ENCODE measurements around the gene DNAJC4. TPM values are rescaled to one million over a fixed set of nuclear protein-coding genes. Genes with fewer than 3 reads are reported as not detected.

The DNAJC4 gene
- polyA plus RNA-seq, 3 donors: 25.5 to 78.9 (median 32.5) TPM

DNA sequence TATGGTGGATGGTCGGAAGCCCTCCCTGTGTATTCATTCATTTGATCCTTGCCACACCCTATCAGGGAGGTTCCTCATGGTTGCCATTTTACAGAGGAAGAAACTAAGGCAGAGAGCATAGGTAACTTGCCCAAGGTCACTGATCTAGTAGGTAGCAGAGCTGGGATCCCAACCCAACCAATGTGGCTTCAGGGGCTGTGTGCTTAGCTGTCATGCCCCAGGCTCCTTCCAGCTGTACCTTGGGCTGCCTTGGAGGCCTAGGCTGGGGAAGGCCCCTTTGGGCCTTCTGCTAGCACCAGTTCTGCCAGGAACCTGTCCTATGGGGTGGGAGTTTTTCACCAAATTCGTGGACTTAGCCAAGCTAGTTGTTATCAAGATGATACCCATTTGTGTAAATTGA lies 45.5 kb downstream of the DNAJC4 start:
- Histone ChIP-seq H4K20me1 (ENCODE audit: insufficient read depth, low read length) (no peaks in the 10 kb centered on the region), H3K9ac (ENCODE audit: insufficient read depth, low read length, poor library complexity, severe bottlenecking) (no peak overlapping the region), H3K36me3 (replicated peaks in 1 of 2; ENCODE audit: control insufficient read depth in 1 of 2, insufficient read depth in 2 of 2, low read length in 2 of 2) (peaks cover 4 to 25% of the 10 kb centered on the region in 2 donors), H3K27ac (ENCODE audit: low read depth in 1 of 2, low read length in 2 of 2) (no peak overlapping the region), H3K4me3 (replicated peaks in 1 of 3; ENCODE audit: low read depth in 2 of 3, low read length in 3 of 3) (no peak overlapping the region), H3K4me1 (ENCODE audit: control insufficient read depth in 1 of 2, insufficient read depth in 2 of 2, low read length in 2 of 2) (peaks cover 8 to 10% of the 10 kb centered on the region in 2 donors), H3K79me2 (ENCODE audit: insufficient read depth, low read length) (peaks cover 8% of the 10 kb centered on the region), H3K27me3 (ENCODE audit: control insufficient read depth in 2 of 2, insufficient read depth in 2 of 2, low read length in 2 of 2) (no peaks in the 10 kb centered on the region), H3K4me2 (replicated peaks; ENCODE audit: extremely low read depth, low read length, poor library complexity, severe bottlenecking) (no peak overlapping the region), H3K9me3 (replicated peaks in 1 of 2; ENCODE audit: control insufficient read depth in 1 of 2, insufficient read depth in 1 of 2, low read length in 2 of 2) (no peaks in the 10 kb centered on the region), H2AFZ (ENCODE audit: insufficient read depth, low read depth, low read length, poor library complexity, severe bottlenecking) (no peak overlapping the region)
- DNase-seq: no peak
- Mint-ChIP-seq H3K36me3 (peaks cover 16 to 33% of the 10 kb centered on the region in 2 donors), H3K4me1 (peaks cover 8% of the 10 kb centered on the region), H3K27me3 (ENCODE audit: low read depth in 3 of 3) (peaks cover 0 to 1% (median 0%) of the 10 kb centered on the region in 3 donors), H3K27ac (no peak overlapping the region), H3K4me3 (no peak overlapping the region), H3K9me3 (no peaks in the 10 kb centered on the region)
- intact Hi-C loops (cut with micrococcal nuclease): no loop called here
- TF ChIP-seq CTCF (IDR thresholded peaks at IDR 0.05): no peak
- WGBS (ENCODE audit: insufficient coverage): no CpG with 5 or more reads among the region's 2 CpGs

- no peak overlapping the region for H3K4me3 Mint-ChIP-seq
- WGBS (ENCODE audit: insufficient coverage): 99% methylated on average over 8 of the region's 17 CpGs
- H3K9ac ChIP-seq (ENCODE audit: insufficient read depth, low read length, poor library complexity, severe bottlenecking): no peak overlapping the region
Observed at GRCh38 chr11:64276653-64277431, 46.5 kb downstream of the DNAJC4 start.

More at GRCh38 chr11:64276653-64277431, 46.5 kb downstream of the DNAJC4 start:
- no peak for TF ChIP-seq CTCF (IDR thresholded peaks at IDR 0.05)
- no peak for DNase-seq
- no peak overlapping the region for H3K27ac Mint-ChIP-seq
- H3K9me3 Mint-ChIP-seq: no peaks in the 10 kb centered on the region
- Histone ChIP-seq H3K79me2 (ENCODE audit: insufficient read depth, low read length) (peaks cover 5% of the 10 kb centered on the region), H3K27me3 (ENCODE audit: control insufficient read depth in 2 of 2, insufficient read depth in 2 of 2, low read length in 2 of 2) (no peaks in the 10 kb centered on the region), H3K36me3 (replicated peaks in 1 of 2; ENCODE audit: control insufficient read depth in 1 of 2, insufficient read depth in 2 of 2, low read length in 2 of 2) (peaks cover 4 to 25% of the 10 kb centered on the region in 2 donors), H3K4me2 (replicated peaks; ENCODE audit: extremely low read depth, low read length, poor library complexity, severe bottlenecking) (no peak overlapping the region), H3K4me3 (replicated peaks in 1 of 3; ENCODE audit: low read depth in 2 of 3, low read length in 3 of 3) (no peak overlapping the region), H3K27ac (ENCODE audit: low read depth in 1 of 2, low read length in 2 of 2) (no peak overlapping the region), H3K4me1 (ENCODE audit: control insufficient read depth in 1 of 2, insufficient read depth in 2 of 2, low read length in 2 of 2) (peaks cover 4 to 6% of the 10 kb centered on the region in 2 donors), H4K20me1 (ENCODE audit: insufficient read depth, low read length) (no peaks in the 10 kb centered on the region), H3K9me3 (replicated peaks in 1 of 2; ENCODE audit: control insufficient read depth in 1 of 2, insufficient read depth in 1 of 2, low read length in 2 of 2) (no peaks in the 10 kb centered on the region), H2AFZ (ENCODE audit: insufficient read depth, low read depth, low read length, poor library complexity, severe bottlenecking) (no peak overlapping the region)
- peaks cover 10% of the 10 kb centered on the region for H3K4me1 Mint-ChIP-seq
- intact Hi-C loops (cut with micrococcal nuclease): no loop called here
- H3K27me3 Mint-ChIP-seq (ENCODE audit: low read depth in 3 of 3): peaks cover 0 to 1% (median 0%) of the 10 kb centered on the region in 3 donors
- H3K36me3 Mint-ChIP-seq: peaks cover 21 to 40% of the 10 kb centered on the region in 2 donors
